ENCODE results near the gene TSPO. TPM values are rescaled to one million over a fixed set of nuclear protein-coding genes. Genes with fewer than 3 reads are reported as not detected.

Gene TSPO
- total RNA-seq, 1 donor from 2014 or later: 51.5 TPM

DNA sequence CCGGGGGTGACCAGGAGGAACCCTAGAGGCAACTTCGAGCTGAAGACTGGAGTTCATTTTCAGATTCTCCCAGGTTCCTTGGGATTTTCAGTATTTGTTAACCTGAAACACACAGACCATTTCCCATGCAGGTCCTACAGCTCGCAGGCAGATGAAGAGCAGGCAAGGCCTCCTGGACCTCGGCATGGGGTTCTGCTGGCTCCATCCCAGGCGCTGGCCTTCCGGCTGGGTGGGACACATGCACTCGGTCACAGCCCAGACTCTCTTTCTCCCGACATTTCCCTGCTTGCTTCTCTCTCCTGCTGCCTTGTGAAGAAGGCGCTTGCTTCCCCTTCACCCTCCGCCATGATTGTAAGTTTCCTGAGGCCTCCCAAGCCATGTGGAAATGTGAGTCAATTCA, 51.0 kb downstream of the TSPO start:
- DNase-seq: no peak

DNA sequence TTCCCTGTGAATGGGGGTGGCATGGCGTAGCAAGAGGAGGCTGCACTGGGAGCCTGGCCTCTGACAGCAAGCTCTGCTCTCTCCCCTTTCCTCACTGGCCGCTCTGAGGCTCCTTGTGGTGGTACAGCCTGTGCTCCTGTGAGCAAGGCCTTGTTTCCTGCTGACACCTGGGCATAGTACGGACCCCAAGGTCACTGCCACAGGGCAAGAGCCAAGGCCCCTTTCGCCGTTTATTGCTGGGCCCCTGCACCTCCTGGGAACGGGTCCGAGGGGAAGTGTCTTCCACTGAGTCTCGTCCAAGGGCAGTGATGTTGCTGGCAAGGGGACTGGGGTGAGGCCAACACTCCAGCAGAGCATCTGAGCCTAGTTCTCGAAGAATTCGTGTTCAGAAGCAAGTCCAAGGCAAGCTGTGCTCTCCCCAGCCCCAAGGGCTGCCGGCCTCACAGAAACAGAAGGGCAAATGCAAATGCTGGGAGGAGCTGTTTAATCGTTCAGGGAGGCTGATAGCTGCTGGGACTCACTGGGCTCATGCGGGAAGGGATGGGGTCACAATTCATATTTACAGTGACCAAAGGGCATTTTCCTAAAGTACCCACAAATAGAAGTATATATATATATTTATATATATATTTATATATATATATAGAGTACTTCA, 51.5 kb downstream of the TSPO start:
- DNase-seq: no peak

DNA sequence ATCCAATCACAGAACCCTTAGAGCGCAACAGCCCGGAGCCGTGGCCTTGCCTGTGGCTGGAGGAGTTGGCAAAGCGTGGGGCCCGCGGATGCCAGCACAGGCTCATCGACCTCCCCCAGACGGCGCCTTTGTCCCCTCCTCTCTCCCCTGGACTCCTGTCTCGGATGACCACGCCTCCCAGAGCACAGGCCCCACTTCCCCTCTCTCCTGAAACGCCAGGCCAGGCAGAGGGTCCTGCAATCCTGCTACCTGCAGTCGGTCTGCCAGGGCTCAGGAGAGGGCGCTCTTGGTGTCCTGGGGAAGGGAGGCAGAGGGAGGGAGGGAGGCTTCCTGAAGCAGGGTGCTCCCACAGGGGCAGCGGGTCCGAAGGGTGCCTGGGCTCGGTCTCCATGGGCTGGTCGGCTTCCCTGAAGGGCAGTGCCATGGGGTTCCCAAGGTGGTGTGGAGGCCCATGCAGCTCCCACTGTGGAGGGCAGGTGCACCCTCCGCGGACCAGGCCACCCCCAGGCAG, 52.2 kb downstream of the TSPO start:
- DNase-seq: no peak

DNA sequence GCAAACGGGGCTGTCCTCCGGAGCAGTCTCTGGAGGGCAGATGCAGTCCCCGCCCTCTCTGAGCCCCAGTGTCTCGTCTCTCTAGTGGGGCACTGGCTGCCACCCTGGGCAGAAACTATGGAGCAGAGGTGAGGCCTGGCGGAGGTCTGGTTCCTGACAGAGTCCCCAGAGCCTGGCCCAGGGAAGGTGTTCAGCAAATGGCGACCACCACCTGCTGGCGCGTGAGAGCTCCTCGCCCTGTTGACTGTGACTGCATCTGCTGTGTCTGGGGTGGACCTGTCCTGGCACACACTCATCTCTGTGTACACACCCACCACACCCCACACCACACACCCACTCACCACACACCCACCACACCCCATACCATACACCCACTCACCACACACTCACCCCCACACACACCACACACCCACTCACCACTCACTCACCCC, 53.9 kb downstream of the TSPO start:
- DNase-seq: no peak

DNA sequence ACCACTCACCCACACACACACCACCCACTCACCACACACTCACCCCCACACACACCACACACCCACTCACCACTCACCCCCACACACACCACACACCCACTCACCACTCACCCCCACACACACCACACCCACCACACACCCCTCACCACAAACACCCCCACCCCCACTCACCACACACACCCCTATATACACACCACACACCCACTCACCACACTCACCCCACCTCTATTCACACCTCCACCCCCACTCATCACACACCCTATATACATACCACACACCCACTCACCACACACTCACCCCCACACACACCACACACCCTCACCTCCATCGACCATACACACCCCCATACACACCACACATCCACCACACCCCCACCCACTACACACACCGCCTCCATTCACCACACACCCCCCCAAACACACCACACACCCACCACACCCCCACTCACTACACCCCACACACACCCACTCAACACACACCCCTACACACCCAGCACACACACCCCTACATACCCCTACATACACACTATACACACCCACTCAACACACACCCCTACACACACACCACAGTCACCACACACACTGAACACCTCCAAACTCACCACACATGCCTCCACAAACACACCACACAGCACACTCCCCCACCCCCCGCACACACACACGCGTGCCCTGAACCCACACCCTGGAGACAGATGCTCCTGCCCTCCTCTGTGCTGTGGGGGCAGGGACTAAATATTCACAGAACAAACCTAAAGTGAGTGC, 54.6 kb downstream of the TSPO start:
- no peak for DNase-seq

DNA sequence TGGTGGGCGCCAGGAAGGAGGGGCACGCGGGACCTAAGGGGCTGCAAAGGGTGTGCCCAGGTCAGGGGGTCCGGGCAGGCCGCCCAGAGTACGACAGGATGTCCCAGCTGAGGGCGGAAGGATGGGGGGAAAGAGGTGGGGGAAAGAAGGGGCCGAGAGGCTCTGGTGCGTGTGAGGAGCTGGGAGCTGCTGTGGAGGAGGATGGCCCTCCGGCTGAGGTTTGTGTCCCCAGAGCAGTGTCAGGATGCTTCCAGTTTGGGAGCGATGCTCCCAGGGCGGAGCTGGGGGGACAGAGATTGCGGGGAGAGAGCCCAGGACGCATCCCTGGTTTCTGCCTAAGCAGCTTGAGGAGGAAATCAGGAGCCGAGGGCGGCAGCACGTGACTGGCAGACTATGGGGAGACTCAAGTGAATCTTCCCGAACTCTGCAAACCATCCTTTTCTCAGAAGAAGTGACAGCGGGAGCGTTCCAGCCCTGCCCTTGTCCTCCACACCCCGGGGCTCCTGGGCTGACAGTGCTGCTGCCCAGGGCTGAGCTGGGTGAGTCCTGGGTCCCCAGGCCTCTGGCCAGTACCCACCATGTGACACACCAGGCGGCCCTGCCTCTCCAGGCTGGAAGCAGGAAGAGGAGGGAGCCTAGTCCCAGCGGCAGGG, 55.3 kb downstream of the TSPO start:
- DNase-seq: no peak

DNA sequence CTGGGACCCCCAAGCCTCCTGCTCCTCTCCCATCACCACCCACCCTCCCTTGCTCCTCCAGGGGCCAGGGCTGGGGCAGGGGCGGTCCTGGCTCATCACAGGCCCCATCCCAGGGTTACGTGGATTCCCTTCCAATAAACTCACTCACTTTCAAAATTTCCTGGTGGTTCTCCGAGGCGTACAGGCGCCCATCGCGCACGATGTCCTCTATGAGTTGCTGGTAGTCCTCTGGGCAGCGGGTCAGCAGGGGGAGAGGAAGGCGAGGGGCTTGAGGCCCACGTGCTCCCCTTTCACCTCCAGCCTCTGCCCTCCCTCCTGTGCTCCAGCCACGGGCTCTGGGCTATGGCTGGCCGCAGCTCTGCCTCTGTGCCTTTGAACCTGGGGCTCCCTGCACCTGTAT, 56.0 kb downstream of the TSPO start:
- no peak for DNase-seq

DNA sequence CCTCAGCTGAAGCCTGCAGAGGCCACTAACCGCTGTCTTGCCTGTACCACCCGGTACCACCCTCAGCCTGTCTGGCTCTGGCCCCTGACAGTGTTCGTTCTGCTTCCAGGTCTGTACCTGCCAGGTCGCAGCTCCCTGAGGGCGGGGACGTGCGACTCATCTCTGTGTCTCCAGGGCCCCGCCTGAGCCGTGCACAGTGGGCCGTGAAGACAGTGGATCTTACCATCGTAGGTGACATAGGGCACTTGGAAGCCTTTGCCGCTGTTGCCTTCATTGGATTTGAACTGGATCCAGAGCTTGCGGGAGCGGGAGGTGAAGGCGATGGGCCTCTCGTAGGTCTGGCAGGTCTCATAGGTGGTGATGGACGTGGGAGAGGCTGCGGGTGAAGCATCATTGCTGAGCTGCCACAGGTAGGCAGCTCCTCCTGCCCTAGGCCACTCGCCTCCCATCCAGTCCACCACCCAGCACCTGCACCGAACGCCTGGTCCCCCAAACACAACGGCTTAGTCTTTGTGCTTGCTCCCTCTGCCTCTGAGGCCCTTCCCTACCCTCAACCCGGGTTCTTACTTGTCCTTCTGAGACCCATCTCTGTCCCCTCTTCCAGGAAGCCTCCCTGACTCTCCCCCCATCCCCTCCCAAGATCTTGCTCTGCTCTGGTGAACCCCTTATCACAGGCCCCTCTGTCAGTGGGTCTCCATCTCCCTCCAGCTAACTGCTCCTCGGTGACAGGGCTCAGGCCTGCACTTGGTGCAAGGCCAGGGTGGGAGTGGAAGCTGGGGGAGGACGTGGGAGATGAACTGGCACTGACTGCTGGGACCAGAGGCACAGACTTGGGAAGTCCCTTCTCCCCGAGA, 56.7 kb downstream of the TSPO start:
- DNase-seq: no peak

DNA sequence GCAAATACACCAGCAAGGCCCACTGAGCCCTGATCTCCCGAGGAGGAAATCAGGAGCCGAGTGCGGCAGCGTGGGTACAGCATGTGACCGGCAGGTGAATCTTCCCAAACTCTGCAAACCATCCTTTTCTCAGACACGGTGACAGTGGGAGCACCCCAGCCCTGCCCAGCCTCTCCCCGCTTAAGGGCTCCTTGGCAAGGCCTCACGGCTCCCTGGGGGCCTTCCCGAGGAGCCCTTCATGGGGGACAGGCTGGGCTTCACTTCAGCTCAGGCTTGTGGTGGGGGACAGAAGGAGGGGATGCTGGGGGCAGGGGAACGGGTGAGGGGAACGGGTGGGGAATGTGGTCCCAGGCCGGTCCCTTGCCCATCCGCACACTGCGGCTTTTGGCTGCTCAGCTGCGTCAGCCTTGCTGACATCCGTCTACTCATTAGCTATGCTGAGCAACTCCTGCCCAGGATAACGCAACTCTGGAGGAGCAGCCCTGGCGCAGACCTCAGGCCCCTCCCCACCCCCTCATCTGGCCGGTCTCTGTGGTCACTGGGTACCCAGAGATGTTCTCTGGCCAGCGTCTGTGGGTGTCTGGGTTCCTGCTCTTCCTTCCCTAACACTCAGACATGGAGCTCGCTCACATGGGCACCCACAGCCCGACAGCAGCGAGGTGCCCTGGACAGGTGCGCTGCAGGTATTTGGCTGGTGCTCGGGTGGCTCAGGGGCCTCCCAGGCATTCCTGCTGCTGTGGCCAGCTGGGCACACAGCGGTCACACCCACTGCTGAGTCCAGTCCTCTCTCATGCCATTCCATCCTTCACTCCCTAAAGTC, 57.6 kb downstream of the TSPO start:
- DNase-seq: no peak

DNA sequence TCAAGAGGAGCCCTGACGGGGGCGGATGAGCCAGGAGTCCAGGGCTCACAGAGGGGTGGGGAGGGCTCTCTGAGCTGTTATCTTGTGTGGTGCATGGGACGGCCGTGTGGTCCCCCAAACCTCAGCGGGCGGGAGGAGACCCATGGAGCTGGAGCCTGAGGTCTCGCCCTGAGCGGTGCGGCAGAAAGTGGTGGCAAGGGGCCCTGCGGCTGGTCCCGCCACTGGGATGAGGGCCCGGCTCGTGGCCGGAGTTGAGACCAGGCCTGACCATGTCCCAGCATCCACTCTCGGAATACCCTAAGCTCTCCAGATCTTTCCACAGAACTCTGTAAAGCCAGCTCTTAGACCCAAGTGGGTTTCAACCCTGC, 58.1 kb downstream of the TSPO start:
- no peak for DNase-seq

DNA sequence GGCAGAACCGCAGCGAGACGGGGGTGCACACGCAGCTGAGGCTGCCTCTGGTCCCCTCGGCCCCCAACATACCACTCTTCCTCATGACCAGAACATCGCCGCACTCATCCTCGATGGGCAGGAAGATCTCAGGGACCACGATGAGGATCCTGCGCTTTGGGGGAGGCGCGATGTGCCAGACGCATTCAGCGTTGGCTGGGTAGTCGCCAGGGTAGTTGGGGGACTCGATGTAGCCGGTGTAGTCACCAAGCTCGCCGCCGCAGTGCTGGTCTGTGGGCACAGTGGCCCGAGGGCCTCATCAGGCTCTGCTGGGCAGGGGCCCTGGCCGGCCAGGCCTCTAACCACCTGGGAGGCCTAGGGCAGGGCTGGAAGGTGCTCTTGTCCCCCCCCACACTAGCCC, 58.6 kb downstream of the TSPO start:
- no peak for DNase-seq

DNA sequence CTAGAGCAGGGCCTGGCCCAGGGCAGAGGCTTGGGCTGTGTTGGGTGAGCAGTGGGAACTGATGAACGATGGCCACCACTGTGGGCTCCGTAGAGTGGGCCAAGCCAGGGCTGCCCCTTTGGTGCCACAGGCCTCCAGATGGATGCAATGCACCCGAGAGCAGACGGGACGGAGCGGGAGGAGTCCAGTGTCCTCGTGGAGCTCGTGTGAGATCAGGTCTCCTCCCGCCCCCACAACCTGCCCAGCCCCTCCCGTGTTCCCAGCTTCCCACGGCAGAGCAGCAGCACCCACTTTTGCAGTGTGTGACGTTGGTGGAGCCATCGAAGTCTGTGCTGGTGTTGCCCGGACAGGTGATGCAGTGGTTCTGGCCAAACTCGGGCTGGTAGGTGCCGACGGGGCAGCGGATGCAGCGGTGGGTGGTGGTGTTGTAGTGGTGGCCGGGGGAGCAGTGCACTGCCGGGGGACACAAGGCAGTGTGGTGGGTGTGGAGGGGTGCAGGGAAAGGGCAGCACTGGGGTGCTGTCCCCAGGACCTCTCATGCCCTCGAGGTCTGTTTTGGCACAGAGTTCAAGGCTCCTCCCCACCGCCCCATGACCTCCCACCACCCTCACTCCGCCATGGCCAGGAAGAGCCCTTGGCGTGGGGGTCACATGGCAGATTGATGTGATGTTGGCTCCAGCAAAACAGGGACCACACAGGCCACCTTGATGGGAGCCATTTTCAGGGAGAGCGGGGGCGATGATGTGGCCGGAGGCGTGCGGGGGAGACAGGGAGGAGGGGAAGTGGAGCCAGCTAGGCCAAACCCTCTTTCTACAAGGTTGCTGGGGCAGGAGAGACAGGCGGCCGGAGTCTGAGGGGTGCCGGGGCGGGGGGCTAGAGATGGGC, 59.5 kb downstream of the TSPO start:
- no peak for DNase-seq

DNA sequence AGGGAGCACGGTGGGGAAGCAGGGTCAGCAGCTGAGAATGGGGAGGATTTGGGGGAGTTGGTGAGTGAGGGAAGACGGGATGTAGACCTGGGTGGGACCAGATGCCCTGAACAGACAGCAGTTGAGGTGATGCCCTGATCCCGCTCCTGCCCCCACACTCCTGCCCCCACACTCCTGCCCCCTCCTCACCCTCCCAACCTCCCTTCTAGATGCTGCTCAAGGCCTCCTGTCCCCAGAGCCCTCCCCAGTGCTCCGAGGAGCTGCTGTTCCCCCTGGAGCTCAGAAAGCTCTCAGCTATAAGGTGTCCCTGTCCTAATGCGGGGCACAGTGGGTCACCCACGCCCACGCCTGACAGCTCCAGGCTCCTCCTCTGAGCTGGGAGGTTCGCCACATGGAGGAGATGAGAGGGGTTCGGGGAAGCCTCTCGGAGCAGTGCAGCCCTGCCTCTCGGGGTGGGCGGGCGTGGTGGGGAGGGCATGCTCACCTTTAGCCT, 60.6 kb downstream of the TSPO start:
- no peak for DNase-seq

DNA sequence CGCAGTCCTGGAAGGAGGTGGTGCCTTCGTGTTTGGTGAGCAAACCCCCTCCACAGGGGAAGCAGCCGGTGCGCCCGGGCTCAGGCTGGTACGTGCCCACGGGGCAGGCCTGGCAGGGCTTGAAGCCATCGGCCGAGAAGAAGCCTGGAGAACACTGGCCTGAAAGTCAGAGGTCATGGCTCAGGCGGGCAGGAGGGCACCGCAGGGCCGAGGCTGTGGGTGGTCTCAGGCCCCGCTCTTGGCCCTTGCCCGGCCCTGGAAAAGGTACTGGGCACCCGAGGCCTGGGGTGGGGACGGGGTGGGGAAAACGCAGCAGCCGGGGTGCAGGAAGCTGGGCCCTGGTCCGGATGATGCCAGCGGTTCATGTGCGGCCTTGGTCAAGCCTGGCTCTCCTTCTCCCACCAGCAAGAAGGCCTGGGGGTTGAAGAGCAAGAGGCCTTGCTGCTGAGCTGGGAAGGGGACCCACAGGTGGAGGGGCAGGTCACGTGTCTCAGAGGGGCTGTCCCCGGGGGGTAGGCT, 61.1 kb downstream of the TSPO start:
- DNase-seq: no peak

Other genes starting within 250 kb of the TSPO start
- gene PACSIN2, start 136.4 kb upstream of the TSPO start, total RNA-seq: 19.2 TPM
- 46.9 TPM for gene TTLL1, start 62.2 kb upstream of the TSPO start, total RNA-seq
- gene BIK, start 40.8 kb upstream of the TSPO start, total RNA-seq: not detected
- gene MCAT, start 8.2 kb upstream of the TSPO start, total RNA-seq: 15.1 TPM
- 31.4 TPM for gene TTLL12, start 35.6 kb downstream of the TSPO start, total RNA-seq
- gene SCUBE1, start 191.8 kb downstream of the TSPO start, total RNA-seq: 21.2 TPM